Astrocyte (in vitro differentiated cells and primary cell): ENCODE measurements around the gene PCCB. TPM values are rescaled to one million over a fixed set of nuclear protein-coding genes. Genes with fewer than 3 reads are reported as not detected.
"Not testable (repeated sequence)": the region's sequence is repeated elsewhere in the genome, so short reads cannot be mapped to it uniquely, and the experiment has no call there.

ENCODE experiments used
- DNase-seq: peaks from one replicate; pipeline ENCODE4 v3.0.0-alpha.2; 2010; ENCODE audit warnings: low read depth
- FAIRE-seq: peaks from 2 replicates; lab custom pipeline; 2011; peaks lifted over from hg19 to GRCh38; lab: Jason Lieb, UNC
- H2AFZ ChIP-seq: 2 replicates; pipeline ENCODE4 v1.6.0; 2012; ENCODE audit warnings: low read depth, low read length, inconsistent platforms
- H3K27ac ChIP-seq: 2 replicates; pipeline ENCODE4 v1.5.1; 2011; ENCODE audit warnings: low read depth, low read length, inconsistent platforms
- H3K27me3 ChIP-seq: 2 replicates; pipeline ENCODE4 v1.6.0; 2011; ENCODE audit warnings: low read length, inconsistent platforms; ENCODE audit not compliant: insufficient read depth
- H3K36me3 ChIP-seq: 2 replicates; pipeline ENCODE4 v1.5.1; 2011; ENCODE audit warnings: low read length, inconsistent platforms; ENCODE audit not compliant: insufficient read depth
- H3K4me1 ChIP-seq: 2 replicates; pipeline ENCODE4 v1.5.1; 2011; ENCODE audit warnings: low read length, inconsistent platforms; ENCODE audit not compliant: insufficient read depth
- H3K4me2 ChIP-seq: 2 replicates; pipeline ENCODE4 v1.6.0; 2012; ENCODE audit warnings: low read length, inconsistent platforms
- H3K4me3 ChIP-seq: 2 replicates; pipeline ENCODE4 v1.5.1; 2011; ENCODE audit warnings: low read depth, mild to moderate bottlenecking, low read length, inconsistent platforms; ENCODE audit not compliant: insufficient read depth
- H3K79me2 ChIP-seq: 2 replicates; pipeline ENCODE4 v1.6.0; 2012; ENCODE audit warnings: mild to moderate bottlenecking, low read length, inconsistent platforms; ENCODE audit not compliant: insufficient read depth
- H3K9ac ChIP-seq: 2 replicates; pipeline ENCODE4 v1.6.0; 2012; ENCODE audit warnings: mild to moderate bottlenecking, low read length, inconsistent platforms
- H3K9me3 ChIP-seq: 2 replicates; pipeline ENCODE4 v1.5.1; 2012; ENCODE audit warnings: low read depth, mild to moderate bottlenecking, low read length, inconsistent platforms; ENCODE audit not compliant: insufficient read depth
- H4K20me1 ChIP-seq: 2 replicates; pipeline ENCODE4 v1.6.0; 2012; ENCODE audit warnings: low read length, inconsistent platforms; ENCODE audit not compliant: insufficient read depth
- H3K27ac Mint-ChIP-seq: one replicate; pipeline ENCODE4 v1.8.0; 2021; ENCODE audit warnings: mild to moderate bottlenecking, mixed read lengths; ENCODE audit not compliant: unreplicated experiment
- H3K27me3 Mint-ChIP-seq: one replicate; pipeline ENCODE4 v1.8.0; 2021; ENCODE audit warnings: low read depth, mixed read lengths; ENCODE audit not compliant: unreplicated experiment
- H3K36me3 Mint-ChIP-seq: one replicate; pipeline ENCODE4 v1.8.0; 2021; ENCODE audit warnings: low read depth, mixed read lengths; ENCODE audit not compliant: unreplicated experiment
- H3K4me1 Mint-ChIP-seq: one replicate; pipeline ENCODE4 v1.8.0; 2021; ENCODE audit warnings: low read depth, mixed read lengths; ENCODE audit not compliant: unreplicated experiment
- H3K4me3 Mint-ChIP-seq: one replicate; pipeline ENCODE4 v1.8.0; 2021; ENCODE audit warnings: mild to moderate bottlenecking, moderate library complexity, mixed read lengths; ENCODE audit not compliant: unreplicated experiment
- H3K9me3 Mint-ChIP-seq: one replicate; pipeline ENCODE4 v1.8.0; 2021; ENCODE audit warnings: mild to moderate bottlenecking, mixed read lengths; ENCODE audit not compliant: unreplicated experiment
- CTCF ChIP-seq: IDR thresholded peaks from 2 replicates; pipeline ENCODE4 v1.5.1; 2011; ENCODE audit warnings: low read depth, mild to moderate bottlenecking, inconsistent platforms, low read length, moderate library complexity; ENCODE audit not compliant: insufficient read depth
- EZH2 ChIP-seq: IDR thresholded peaks from 2 replicates; pipeline ENCODE4 v1.6.1; 2012; ENCODE audit warnings: mild to moderate bottlenecking, low read length, inconsistent platforms; ENCODE audit not compliant: insufficient read depth
- total RNA-seq: library from RNA; stranded (reverse); gene quantifications from 2 replicates; pipeline ENCODE4 v1.2.1, GENCODE V29; 2021

PCCB gene
- total RNA-seq, 1 donor from 2014 or later = 41.3 TPM

- H3K4me1 Mint-ChIP-seq = peaks cover 11% of the 10 kb centered on the region
- peak; percentile 81 for FAIRE-seq
Measured at GRCh38 chr3:136209921-136210320, 40.2 kb upstream of the PCCB start.

GRCh38 chr3:136211547-136211946, 38.6 kb upstream of the PCCB start:
- no peaks in the 10 kb centered on the region for H4K20me1 ChIP-seq
- FAIRE-seq (no peak), DNase-seq (no peak)
- H3K36me3 ChIP-seq = no peaks in the 10 kb centered on the region
- Mint-ChIP-seq H3K4me1 (peaks cover 11% of the 10 kb centered on the region), H3K27me3 (peaks cover 4% of the 10 kb centered on the region), H3K36me3 (no peaks in the 10 kb centered on the region), H3K9me3 (peaks cover 3% of the 10 kb centered on the region), H3K4me3 (no peak overlapping the region), H3K27ac (no peak overlapping the region)
- TF ChIP-seq CTCF (no peak), EZH2 (no peak)
- no peak overlapping the region for H3K4me2 ChIP-seq
- H2AFZ ChIP-seq = no peak overlapping the region
- no peak overlapping the region for H3K4me3 ChIP-seq
- no peaks in the 10 kb centered on the region for H3K27me3 ChIP-seq
- H3K9me3 ChIP-seq = no peaks in the 10 kb centered on the region
- no peak overlapping the region for H3K27ac ChIP-seq
- H3K79me2 ChIP-seq = no peaks in the 10 kb centered on the region
- no peaks in the 10 kb centered on the region for H3K4me1 ChIP-seq
- H3K9ac ChIP-seq = no peak overlapping the region

More at GRCh38 chr3:136209921-136210320, 40.2 kb upstream of the PCCB start:
- no peak overlapping the region for H3K27ac ChIP-seq
- peak; percentile 69 for DNase-seq
- H3K36me3 ChIP-seq = no peaks in the 10 kb centered on the region
- no peak overlapping the region for H3K9ac ChIP-seq
- no peak overlapping the region for H2AFZ ChIP-seq
- H3K36me3 Mint-ChIP-seq = no peaks in the 10 kb centered on the region
- peaks cover 2% of the 10 kb centered on the region for H3K27me3 Mint-ChIP-seq
- TF ChIP-seq EZH2 (no peak), CTCF (no peak)
- H3K4me3 Mint-ChIP-seq = no peak overlapping the region
- H3K4me1 ChIP-seq = no peaks in the 10 kb centered on the region
- H3K27ac Mint-ChIP-seq = peak overlapping the region; percentile 1
- no peaks in the 10 kb centered on the region for H4K20me1 ChIP-seq
- peak overlapping the region; percentile 55 for H3K4me2 ChIP-seq
- no peak overlapping the region for H3K4me3 ChIP-seq
- no peaks in the 10 kb centered on the region for H3K9me3 ChIP-seq
- H3K27me3 ChIP-seq = no peaks in the 10 kb centered on the region
- no peaks in the 10 kb centered on the region for H3K79me2 ChIP-seq
- H3K9me3 Mint-ChIP-seq = peaks cover 3% of the 10 kb centered on the region

GRCh38 chr3:136222746-136223145, 27.4 kb upstream of the PCCB start:
- not testable (repeated sequence) for H3K4me3 Mint-ChIP-seq, H3K27me3 Mint-ChIP-seq, H3K79me2 ChIP-seq, H3K27me3 ChIP-seq, H3K9me3 ChIP-seq, H3K36me3 Mint-ChIP-seq, H3K9ac ChIP-seq, H3K27ac ChIP-seq, H3K4me3 ChIP-seq, H2AFZ ChIP-seq, H3K4me1 ChIP-seq, H4K20me1 ChIP-seq, FAIRE-seq, H3K36me3 ChIP-seq
- Mint-ChIP-seq H3K9me3 (peaks cover 25% of the 10 kb centered on the region), H3K4me1 (peaks cover 12% of the 10 kb centered on the region), H3K27ac (peak overlapping the region; percentile 89)
- peak overlapping the region; percentile 33 for H3K4me2 ChIP-seq
- peak; percentile 11 for DNase-seq
